Neural progenitor cell (in vitro differentiated cells): ENCODE results near the gene AMMECR1L.

Experiments
- CTCF ChIP-seq: fragments of 200-600 bp; sonication (generic); IDR thresholded peaks from 2 replicates; pipeline ENCODE4 v1.5.1; 2017; ENCODE audit warnings: antibody characterized with exemption, mild to moderate bottlenecking
- EZH2 ChIP-seq: fragments of 200-600 bp; sonication (generic); IDR thresholded peaks from 2 replicates; pipeline ENCODE4 v1.6.1; 2017; ENCODE audit warnings: antibody characterized with exemption, mild to moderate bottlenecking, moderate library complexity
- EZH2phosphoT487 ChIP-seq: fragments of 200-600 bp; sonication (generic); IDR thresholded peaks from 2 replicates; pipeline ENCODE4 v1.6.1; 2017; ENCODE audit warnings: antibody characterized with exemption

GRCh38 chr2:127847931-127848330 lies 37.8 kb downstream of the AMMECR1L start:
- TF ChIP-seq CTCF (no peak), EZH2 (no peak), EZH2phosphoT487 (no peak)
